Measurements from ENCODE around the gene TTLL8.

Gene TTLL8

DNA sequence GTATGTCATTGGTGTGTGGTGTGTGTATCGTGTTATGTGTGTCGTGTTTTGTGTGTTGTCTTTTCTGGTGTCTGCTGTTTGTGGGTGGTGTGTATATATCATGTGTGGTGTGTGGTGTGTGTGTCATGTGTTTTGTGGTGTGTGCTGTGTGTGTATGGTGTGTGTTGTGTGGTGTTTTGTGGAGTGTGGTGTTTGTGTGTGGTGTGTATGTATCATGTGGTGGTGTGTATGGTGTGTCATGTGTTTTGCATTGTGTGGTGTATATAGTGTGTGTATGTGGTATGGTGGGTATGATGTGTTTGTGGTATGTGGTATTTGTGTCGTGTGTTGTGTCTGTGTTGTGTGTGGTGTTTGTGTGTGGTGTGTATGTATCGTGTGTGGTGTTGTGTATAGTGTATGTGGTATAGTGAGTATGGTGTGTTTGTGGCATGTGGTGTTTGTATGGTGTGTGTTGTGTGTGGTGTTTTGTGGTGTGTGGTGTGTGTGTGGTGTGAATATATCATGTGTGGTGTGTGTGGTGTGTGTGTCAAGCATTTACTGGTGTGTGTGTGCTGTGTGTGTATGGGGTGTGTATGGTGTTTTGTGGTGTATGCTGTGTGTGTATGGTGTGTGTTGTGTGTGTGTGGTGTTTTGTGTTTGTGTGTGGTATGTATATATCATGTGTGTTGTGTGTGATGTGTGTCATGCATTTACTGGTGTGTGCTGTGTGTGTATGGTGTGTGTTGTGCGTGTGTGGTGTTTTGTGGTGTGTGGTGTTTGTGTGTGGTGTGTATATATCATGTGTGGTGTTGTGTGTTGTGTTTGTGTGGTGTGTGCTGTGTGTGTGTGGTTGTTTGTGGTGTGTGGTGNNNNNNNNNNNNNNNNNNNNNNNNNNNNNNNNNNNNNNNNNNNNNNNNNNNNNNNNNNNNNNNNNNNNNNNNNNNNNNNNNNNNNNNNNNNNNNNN, 84.8 kb downstream of the TTLL8 start:
- DNase-seq (ENCODE audit: low spot score) = no peak
- TF ChIP-seq, protein P1, sequence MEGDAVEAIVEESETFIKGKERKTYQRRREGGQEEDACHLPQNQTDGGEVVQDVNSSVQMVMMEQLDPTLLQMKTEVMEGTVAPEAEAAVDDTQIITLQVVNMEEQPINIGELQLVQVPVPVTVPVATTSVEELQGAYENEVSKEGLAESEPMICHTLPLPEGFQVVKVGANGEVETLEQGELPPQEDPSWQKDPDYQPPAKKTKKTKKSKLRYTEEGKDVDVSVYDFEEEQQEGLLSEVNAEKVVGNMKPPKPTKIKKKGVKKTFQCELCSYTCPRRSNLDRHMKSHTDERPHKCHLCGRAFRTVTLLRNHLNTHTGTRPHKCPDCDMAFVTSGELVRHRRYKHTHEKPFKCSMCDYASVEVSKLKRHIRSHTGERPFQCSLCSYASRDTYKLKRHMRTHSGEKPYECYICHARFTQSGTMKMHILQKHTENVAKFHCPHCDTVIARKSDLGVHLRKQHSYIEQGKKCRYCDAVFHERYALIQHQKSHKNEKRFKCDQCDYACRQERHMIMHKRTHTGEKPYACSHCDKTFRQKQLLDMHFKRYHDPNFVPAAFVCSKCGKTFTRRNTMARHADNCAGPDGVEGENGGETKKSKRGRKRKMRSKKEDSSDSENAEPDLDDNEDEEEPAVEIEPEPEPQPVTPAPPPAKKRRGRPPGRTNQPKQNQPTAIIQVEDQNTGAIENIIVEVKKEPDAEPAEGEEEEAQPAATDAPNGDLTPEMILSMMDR (IDR thresholded peaks at IDR 0.05; ENCODE audit: extremely low read depth, missing control alignments) = no peak

DNA sequence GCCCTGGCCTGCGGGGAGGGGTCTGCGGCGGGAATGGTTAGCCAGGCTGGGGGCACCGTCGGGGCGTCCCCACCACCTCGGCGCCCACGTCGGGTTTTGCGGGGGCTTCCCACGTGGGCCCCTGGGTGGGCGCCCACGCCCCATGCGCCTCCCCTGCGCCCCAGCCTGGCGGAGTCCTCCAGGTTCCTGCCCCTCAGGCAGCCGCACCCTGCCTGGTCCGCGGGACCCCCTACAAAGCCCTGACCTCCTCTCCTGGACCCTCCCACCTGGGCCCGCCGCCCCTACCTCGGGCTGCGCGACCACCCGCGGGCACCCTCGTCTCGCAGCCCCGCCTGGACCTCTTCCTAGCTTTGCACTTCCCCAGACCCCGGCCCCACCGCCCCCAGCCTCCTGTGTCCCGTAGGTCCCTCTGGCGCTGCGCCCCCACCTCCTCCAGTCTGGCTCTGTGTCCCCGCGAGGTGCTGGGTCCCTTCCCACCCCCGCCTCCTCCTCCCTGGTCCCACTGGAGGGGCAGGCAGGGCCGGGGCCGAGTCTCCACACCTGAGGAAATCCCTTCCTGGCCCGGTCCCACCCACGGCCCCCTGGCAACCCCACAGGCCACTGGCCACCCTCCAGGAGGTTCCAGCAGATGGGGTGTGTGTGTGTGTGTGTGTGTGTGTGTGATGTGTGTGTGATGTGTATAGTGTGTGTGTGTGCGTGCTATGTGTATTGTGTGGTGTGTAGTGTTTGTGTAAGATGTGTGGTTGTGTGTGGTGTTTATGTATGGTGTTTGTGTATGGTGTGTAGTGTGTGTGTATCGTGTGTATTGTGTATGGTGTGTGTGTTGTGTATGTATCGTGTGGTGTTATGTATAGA, 85.7 kb downstream of the TTLL8 start:
- TF ChIP-seq, protein P1 (IDR thresholded peaks at IDR 0.05; ENCODE audit: extremely low read depth, missing control alignments) = no peak
- DNase-seq (ENCODE audit: low spot score) = no peak

DNA sequence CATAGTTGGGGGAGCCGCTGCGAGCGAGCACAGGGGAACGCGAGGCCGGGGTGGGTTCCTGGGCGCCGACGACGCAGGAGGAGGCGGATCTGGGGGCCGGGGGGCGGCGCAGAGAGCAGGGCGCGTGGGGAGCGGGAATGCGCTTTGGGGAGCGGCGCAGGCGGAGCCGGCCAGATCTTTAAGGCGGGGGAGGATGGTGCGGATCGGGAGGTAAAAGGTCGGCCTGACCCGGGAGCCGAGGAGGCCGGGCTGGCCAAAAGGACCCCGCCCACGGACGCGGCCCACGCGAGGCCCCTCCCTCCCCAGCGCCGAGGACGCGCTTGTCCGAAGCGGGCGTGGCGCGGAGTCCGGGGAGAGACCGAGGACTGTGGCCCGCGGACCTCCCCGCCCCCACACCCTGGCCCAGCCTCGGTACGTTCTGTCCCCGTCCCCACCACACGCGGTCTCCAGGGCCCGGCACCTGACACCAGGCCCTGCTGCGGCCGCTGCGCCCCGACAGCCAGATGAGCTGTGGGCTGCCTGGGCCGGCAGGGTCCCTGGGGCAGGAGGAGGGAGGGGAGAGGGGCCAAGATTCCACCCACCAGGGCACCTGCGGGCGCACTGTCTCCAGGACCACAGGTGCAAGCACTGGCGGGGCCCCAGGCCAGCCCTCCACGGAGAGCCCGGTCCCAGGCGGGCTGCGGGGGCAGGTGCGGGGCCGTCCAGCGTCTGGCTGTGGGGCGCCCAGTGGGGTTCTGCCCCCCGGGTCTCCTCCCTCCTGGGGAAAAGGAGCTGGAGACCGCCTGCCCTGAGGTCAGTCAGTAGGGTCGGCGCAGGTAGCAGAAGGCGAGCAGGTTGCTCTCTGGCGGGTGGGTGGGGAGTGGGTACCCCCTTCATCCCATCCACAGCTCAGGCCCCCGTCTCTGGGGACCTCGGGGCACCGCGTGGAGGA, 86.6 kb downstream of the TTLL8 start:
- DNase-seq (ENCODE audit: low spot score) = peak; percentile 73
- TF ChIP-seq, protein P1 (IDR thresholded peaks at IDR 0.05; ENCODE audit: extremely low read depth, missing control alignments) = no peak

DNA sequence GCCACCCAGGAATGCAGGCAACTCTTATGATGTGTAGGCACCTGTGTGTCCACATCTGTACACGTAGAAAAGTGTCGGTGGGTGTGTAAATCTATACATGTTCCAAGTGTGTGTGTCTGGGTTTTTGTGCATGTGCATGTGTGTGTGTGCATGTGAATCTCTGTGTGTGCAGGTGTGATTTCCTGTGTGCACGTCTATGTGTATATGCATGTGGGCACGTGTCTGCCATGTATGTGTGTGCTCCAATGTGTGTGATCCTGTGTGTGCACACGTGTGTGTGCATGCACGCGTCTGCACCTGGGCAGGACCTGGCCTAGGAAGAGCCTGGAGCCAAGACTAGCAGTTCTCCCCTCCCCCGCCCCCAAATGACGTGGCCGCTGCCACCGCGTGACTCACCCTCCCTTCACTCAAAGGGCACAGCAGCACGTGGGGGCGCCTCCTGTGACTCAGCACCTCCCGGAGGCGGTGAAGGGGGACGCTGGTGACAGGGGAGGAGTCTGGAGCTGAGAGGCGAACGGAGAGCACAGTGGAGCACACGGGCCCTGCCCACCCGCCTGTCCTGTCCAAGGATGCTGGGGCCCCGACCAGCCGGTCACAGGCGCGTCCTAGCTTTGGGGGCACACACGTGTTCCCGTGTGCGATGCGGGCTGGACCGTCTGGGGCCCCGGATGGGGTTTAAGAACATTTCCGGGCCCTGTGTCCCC, 87.4 kb downstream of the TTLL8 start:
- DNase-seq (ENCODE audit: low spot score) = peak; percentile 92
- TF ChIP-seq, protein P1 (IDR thresholded peaks at IDR 0.05; ENCODE audit: extremely low read depth, missing control alignments) = no peak

DNA sequence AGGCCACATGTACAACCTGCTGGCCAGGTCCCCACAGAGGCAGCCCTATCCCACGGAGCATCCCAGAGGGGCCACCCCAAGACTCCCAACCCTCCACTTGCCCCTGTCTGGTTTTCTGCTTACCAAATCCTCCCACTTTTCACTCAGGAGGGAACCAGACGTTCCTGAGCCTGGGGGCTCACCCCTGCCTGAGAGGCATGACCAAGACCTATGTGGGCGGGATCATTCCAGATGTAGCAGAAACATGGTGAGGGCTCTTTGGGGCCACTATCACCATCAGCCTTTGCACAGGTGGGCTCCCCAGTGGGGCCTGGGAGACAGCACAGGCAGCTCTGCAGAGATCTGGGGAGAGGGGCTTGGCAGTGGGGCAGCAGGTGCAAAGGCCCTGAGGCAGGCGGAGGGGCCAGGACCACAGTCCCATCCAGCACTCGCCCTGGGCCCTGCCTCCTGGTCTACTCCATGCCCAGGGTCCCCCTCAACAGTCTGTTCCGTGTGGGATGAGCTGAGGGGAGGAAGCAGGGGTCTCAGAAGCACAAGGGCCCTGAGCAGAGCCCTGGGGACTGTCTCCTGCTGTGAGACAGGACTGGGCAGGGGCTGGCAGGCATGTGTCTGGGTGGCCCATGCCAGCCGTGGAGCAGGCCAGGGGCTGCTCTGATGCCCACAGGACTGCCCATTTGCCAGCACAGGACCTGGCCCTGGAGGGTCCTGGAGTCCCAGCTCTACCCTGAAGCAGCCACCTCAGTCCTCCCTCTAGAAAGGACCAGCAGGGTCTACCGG, 88.2 kb downstream of the TTLL8 start:
- TF ChIP-seq, protein P1 (IDR thresholded peaks at IDR 0.05; ENCODE audit: extremely low read depth, missing control alignments) = no peak
- DNase-seq (ENCODE audit: low spot score) = no peak
